H1 (cell line): ENCODE results near the gene DDX59. TPM values are rescaled to one million over a fixed set of nuclear protein-coding genes. Genes with fewer than 3 reads are reported as not detected.
"Not testable (repeated sequence)": the region's sequence is repeated elsewhere in the genome, so short reads cannot be mapped to it uniquely, and the experiment has no call there.

Experiments
- CTCF ChIA-PET: fragments of 300-600 bp; sonication (Branson Sonifier 250); formaldehyde crosslinking; loops from one replicate; lab custom pipeline; 2021; ENCODE audit not compliant: partially characterized antibody; lab: Charles Lee
- POLR2A ChIA-PET: fragments of 300-600 bp; sonication (Branson Sonifier 250); formaldehyde crosslinking; loops from one replicate; lab custom pipeline; 2021; ENCODE audit warnings: inconsistent platforms; ENCODE audit not compliant: partially characterized antibody; lab: Charles Lee
- DNase-seq, 2 experiments: peaks; one replicate each; pipeline versions ENCODE4 v3.0.0 to v3.0.0-alpha.2; 2010 to 2022; ENCODE audit warnings: low spot score in 2 of 2, low read depth in 1 of 2, mixed read lengths in 1 of 2
- FAIRE-seq: peaks from 2 replicates; lab custom pipeline; 2011; peaks lifted over from hg19 to GRCh38; lab: Jason Lieb, UNC
- H2AFZ ChIP-seq: 2 replicates; pipeline ENCODE4 v1.8.1; 2012; ENCODE audit warnings: low read length, inconsistent platforms
- H2AK5ac ChIP-seq: 2 replicates; pipeline ENCODE4 v1.6.1; 2013; ENCODE audit warnings: low read depth, low read length
- H2BK120ac ChIP-seq: replicated peaks from 2 replicates; pipeline ENCODE3; 2013; ENCODE audit warnings: low read depth, low read length, inconsistent platforms
- H2BK12ac ChIP-seq: 2 replicates; pipeline ENCODE4 v1.6.1; 2013; ENCODE audit warnings: low read depth, low read length
- H2BK15ac ChIP-seq: 2 replicates; pipeline ENCODE4 v1.6.1; 2013; ENCODE audit warnings: low read length
- H2BK20ac ChIP-seq: 2 replicates; pipeline ENCODE4 v1.6.1; 2013; ENCODE audit warnings: low read length
- H2BK5ac ChIP-seq: 2 replicates; pipeline ENCODE4 v1.6.1; 2013; ENCODE audit warnings: low read depth, low read length
- H3K14ac ChIP-seq: 2 replicates; pipeline ENCODE4 v1.6.1; 2013; ENCODE audit warnings: inconsistent platforms; ENCODE audit not compliant: insufficient read length
- H3K18ac ChIP-seq: 2 replicates; pipeline ENCODE4 v1.6.1; 2013; ENCODE audit warnings: low read length; ENCODE audit errors: extremely low read depth
- H3K23ac ChIP-seq: 2 replicates; pipeline ENCODE4 v1.6.1; 2013; ENCODE audit warnings: inconsistent platforms; ENCODE audit not compliant: insufficient read length
- H3K23me2 ChIP-seq: 2 replicates; pipeline ENCODE4 v1.6.1; 2013; ENCODE audit warnings: low read depth, low read length
- H3K27ac ChIP-seq: 2 replicates; pipeline ENCODE4 v1.6.1; 2011; ENCODE audit warnings: low read depth, low read length, inconsistent platforms
- H3K27me3 ChIP-seq, 4 experiments: replicated peaks in 1 of 4; 1 replicate in 1 of 4; 2 replicates in 3 of 4; pipeline versions ENCODE4 v1.6.1 to v1.8.1; 2011 to 2013; ENCODE audit warnings: low read length in 3 of 4, mild to moderate bottlenecking in 3 of 4, inconsistent platforms in 2 of 4, mixed read lengths in 2 of 4, moderate library complexity in 1 of 4; ENCODE audit not compliant: control insufficient read depth in 3 of 4, insufficient read depth in 3 of 4; ENCODE audit errors: extremely low read depth in 1 of 4
- H3K36me3 ChIP-seq, 4 experiments: 2 replicates each; pipeline versions ENCODE4 v1.6.1 to v1.8.1; 2011 to 2013; ENCODE audit warnings: mild to moderate bottlenecking in 4 of 4, low read length in 3 of 4, moderate library complexity in 2 of 4, control low read depth in 1 of 4, inconsistent platforms in 1 of 4; ENCODE audit not compliant: insufficient read depth in 4 of 4, control insufficient read depth in 2 of 4
- H3K4ac ChIP-seq: replicated peaks from 2 replicates; pipeline ENCODE3; 2013; ENCODE audit warnings: low read length, low read depth, mixed read lengths, inconsistent platforms; ENCODE audit not compliant: insufficient read length
- H3K4me1 ChIP-seq, 4 experiments: replicated peaks in 1 of 4; 1 replicate in 1 of 4; 2 replicates in 3 of 4; pipeline versions ENCODE4 v1.6.1 to v1.8.1; 2011 to 2013; ENCODE audit warnings: low read length in 3 of 4, inconsistent platforms in 2 of 4, mixed read lengths in 1 of 4; ENCODE audit not compliant: insufficient read depth in 4 of 4, control insufficient read depth in 3 of 4
- H3K4me2 ChIP-seq, 2 experiments: 2 replicates each; pipeline versions ENCODE4 v1.6.1 to v1.8.1; 2011 to 2013; ENCODE audit warnings: low read depth in 2 of 2, low read length in 2 of 2, control low read depth in 1 of 2, inconsistent platforms in 1 of 2, mild to moderate bottlenecking in 1 of 2; ENCODE audit not compliant: insufficient read depth in 1 of 2
- H3K4me3 ChIP-seq, 4 experiments: fragments of 200-600, 300-600 bp in 1 of 4; sonication (generic), shearing (Covaris generic), sonication (Bioruptor Twin) in 1 of 4; 2 replicates each; pipeline versions ENCODE4 v1.5.1 to v1.8.1; 2011 to 2016; ENCODE audit warnings: low read length in 4 of 4, low read depth in 3 of 4, control low read depth in 2 of 4, inconsistent platforms in 2 of 4, mild to moderate bottlenecking in 2 of 4, mixed read lengths in 1 of 4, moderate library complexity in 1 of 4; ENCODE audit not compliant: insufficient read depth in 2 of 4; ENCODE audit errors: extremely low read depth in 1 of 4
- H3K56ac ChIP-seq: replicated peaks from 2 replicates; pipeline ENCODE3; 2013; ENCODE audit warnings: low read depth, mild to moderate bottlenecking, mixed read lengths, low read length, inconsistent platforms; ENCODE audit not compliant: insufficient read length
- H3K79me1 ChIP-seq: 2 replicates; pipeline ENCODE4 v1.6.1; 2013; ENCODE audit warnings: low read depth, low read length, control low read depth
- H3K79me2 ChIP-seq, 2 experiments: 2 replicates each; pipeline versions ENCODE4 v1.6.1 to v1.8.1; 2012 to 2013; ENCODE audit warnings: low read length in 2 of 2, mild to moderate bottlenecking in 2 of 2, inconsistent platforms in 1 of 2; ENCODE audit not compliant: insufficient read depth in 2 of 2, control insufficient read depth in 1 of 2
- H3K9ac ChIP-seq, 4 experiments: replicated peaks in 1 of 4; 1 replicate in 1 of 4; 2 replicates in 3 of 4; pipeline versions ENCODE4 v1.6.1 to v1.8.1; 2011 to 2013; ENCODE audit warnings: low read depth in 3 of 4, low read length in 3 of 4, control low read depth in 2 of 4, mild to moderate bottlenecking in 2 of 4, moderate library complexity in 2 of 4, inconsistent platforms in 1 of 4; ENCODE audit errors: extremely low read depth in 1 of 4
- H3K9me3 ChIP-seq, 2 experiments: 2 replicates each; pipeline versions ENCODE4 v1.6.1 to v1.8.1; 2012 to 2013; ENCODE audit warnings: mild to moderate bottlenecking in 2 of 2, moderate library complexity in 2 of 2, control low read depth in 1 of 2, inconsistent platforms in 1 of 2, low read depth in 1 of 2, low read length in 1 of 2, mixed read lengths in 1 of 2; ENCODE audit not compliant: insufficient read depth in 2 of 2
- H4K20me1 ChIP-seq, 2 experiments: replicated peaks in 1 of 2; 2 replicates each; pipeline versions ENCODE3 to v1.8.1; 2011 to 2013; ENCODE audit warnings: inconsistent platforms in 2 of 2, low read length in 2 of 2, mild to moderate bottlenecking in 1 of 2; ENCODE audit not compliant: insufficient read depth in 2 of 2, control insufficient read depth in 1 of 2
- H4K5ac ChIP-seq: 2 replicates; pipeline ENCODE4 v1.6.1; 2013; ENCODE audit warnings: low read length, low read depth, mixed read lengths, inconsistent platforms; ENCODE audit not compliant: insufficient read length
- H4K8ac ChIP-seq: 2 replicates; pipeline ENCODE4 v1.8.0; 2013; ENCODE audit warnings: mild to moderate bottlenecking, moderate library complexity, low read length, inconsistent platforms; ENCODE audit not compliant: insufficient read depth; ENCODE audit errors: extremely low read depth
- H4K91ac ChIP-seq: replicated peaks from 2 replicates; pipeline ENCODE3; 2013; ENCODE audit warnings: low read length, mixed read lengths, inconsistent platforms; ENCODE audit not compliant: insufficient read length
- WGBS, 2 experiments: shearing (Covaris generic) in 1 of 2; methylation state at CpG; one replicate each; pipeline versions ENCODE4 v1.1.6 to v1.1.7; 2013 to 2015; ENCODE audit warnings: low lambda C conversion rate in 2 of 2, mixed read lengths in 2 of 2, inconsistent platforms in 1 of 2, low coverage in 1 of 2, missing lambda C conversion rate in 1 of 2; ENCODE audit not compliant: insufficient replicate concordance in 2 of 2, insufficient coverage in 1 of 2, insufficient read length in 1 of 2; ENCODE audit errors: extremely low coverage in 1 of 2, missing lambda C conversion rate in 1 of 2; 5-methylcytosine and 5-hydroxymethylcytosine counted together
- polyA plus RNA-seq, 7 experiments: library from polyadenylated mRNA; depleted of rRNA in 3 of 7; stranded (reverse) in 5 of 7; unstranded in 2 of 7; fragments of >200 nt in 5 of 7; fragments of 200-250 nt in 2 of 7; gene quantifications; 1 replicate in 5 of 7; 2 replicates in 1 of 7; 4 replicates in 1 of 7; pipeline versions ENCODE4 v1.2.1 to v1.2.3, GENCODE V29; 2011 to 2013; ENCODE audit warnings: missing spikeins in 2 of 7, mixed read lengths in 2 of 7
- total RNA-seq: library from RNA; stranded (reverse); fragmentation: NEBNext Ultra II Directional; extraction: Animal tissue kit (Norgen Biotek cat#: 25700); gene quantifications from 2 replicates; pipeline ENCODE4 v1.2.1, GENCODE V29; 2021

Gene DDX59
- total and polyA plus RNA-seq, 2 of the 8 experiments (the other 6 are each of a cell fraction or from before 2014, with no cell fraction given), result 8.3 to 19.4 TPM

DNA sequence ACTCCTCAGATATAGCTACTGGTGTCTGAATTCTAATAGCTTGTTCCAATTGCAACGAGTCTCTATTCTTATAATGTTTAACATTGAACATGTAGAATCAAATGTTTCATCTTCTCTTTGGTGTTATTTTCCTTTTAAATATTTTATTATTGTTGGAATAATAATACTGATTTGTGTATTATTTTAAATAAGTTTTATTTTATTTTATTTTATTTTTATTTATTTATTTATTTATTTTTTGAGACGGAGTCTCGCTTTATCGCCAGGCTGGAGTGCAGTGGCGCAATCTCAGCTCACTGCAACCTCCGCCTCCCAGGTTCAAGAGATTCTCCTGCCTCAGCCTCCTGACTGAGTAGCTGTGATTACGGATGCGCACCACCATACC, 39.2 kb downstream of the DDX59 start:
- not testable (repeated sequence) for H3K4ac ChIP-seq, H3K9me3 ChIP-seq, H3K18ac ChIP-seq, FAIRE-seq, H2BK12ac ChIP-seq, DNase-seq, H2BK15ac ChIP-seq, H3K14ac ChIP-seq, H2BK120ac ChIP-seq, H2AFZ ChIP-seq, H3K79me2 ChIP-seq, H2BK5ac ChIP-seq, H4K91ac ChIP-seq, H3K79me1 ChIP-seq, H3K4me2 ChIP-seq, H2BK20ac ChIP-seq, H3K27ac ChIP-seq, H3K56ac ChIP-seq, H3K36me3 ChIP-seq, H3K9ac ChIP-seq, H3K4me3 ChIP-seq, H4K8ac ChIP-seq, H3K4me1 ChIP-seq, H3K23me2 ChIP-seq, H3K27me3 ChIP-seq, H4K5ac ChIP-seq, H3K23ac ChIP-seq, H2AK5ac ChIP-seq, H4K20me1 ChIP-seq
- WGBS, 2 experiments, result 92% methylated on average over 8 of the region's 8 CpGs; no CpG with 5 or more reads in 1 of the 2 experiments
- POLR2A ChIA-PET, result interaction anchor here (1.0 kb wide), 1 partner anchor 113 kb away, joined by 3 read pairs; no protein-coding TSS in a partner anchor
- CTCF ChIA-PET, result interaction anchor here (0.8 to 1.5 kb wide), 3 partner anchors 37 to 170 kb away, joined by 3 to 4 read pairs (median 3); no protein-coding TSS in a partner anchor
